ENCODE data around the gene PPIB.
"Not testable (repeated sequence)": the region's sequence is repeated elsewhere in the genome, so short reads cannot be mapped to it uniquely, and the experiment has no call there.

Gene PPIB

DNA sequence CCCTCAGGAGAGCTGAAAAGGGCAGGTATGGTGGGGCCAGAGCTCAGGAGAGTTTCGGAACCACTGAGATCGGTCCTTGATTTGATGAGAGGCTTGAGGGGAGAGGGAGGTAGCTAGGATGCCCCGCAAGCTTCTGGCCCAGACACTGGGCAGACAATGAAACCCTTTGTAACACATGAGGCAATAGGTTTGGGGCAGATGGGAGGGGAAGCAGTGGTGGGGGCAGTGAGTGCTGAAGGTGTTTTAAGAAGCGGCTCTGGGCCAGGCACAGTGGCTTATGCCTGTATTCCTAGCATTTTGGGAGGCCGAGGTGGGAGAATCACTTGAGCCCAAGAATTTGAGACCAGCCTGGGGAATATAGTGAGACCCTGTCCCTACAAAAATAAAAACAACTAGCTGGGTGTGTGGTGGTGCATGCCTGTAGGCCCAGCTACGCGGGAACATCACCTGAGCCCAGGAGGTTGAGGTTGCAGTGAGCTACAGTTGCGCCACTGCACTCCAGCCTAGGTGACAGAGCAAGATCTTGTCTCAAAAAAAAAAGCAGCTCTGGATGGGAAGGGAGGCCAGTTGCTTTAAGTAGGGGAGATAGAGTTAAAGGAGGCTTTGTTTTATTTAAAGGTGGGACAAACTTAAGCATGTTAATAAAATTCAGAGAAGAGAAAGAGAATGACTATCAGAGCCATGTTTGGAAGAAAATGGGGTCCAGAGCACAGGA is 20.9 kb downstream of the PPIB start:
- DNase-seq (ENCODE audit: low read depth in 1 of 2, low spot score in 1 of 2): no peak

DNA sequence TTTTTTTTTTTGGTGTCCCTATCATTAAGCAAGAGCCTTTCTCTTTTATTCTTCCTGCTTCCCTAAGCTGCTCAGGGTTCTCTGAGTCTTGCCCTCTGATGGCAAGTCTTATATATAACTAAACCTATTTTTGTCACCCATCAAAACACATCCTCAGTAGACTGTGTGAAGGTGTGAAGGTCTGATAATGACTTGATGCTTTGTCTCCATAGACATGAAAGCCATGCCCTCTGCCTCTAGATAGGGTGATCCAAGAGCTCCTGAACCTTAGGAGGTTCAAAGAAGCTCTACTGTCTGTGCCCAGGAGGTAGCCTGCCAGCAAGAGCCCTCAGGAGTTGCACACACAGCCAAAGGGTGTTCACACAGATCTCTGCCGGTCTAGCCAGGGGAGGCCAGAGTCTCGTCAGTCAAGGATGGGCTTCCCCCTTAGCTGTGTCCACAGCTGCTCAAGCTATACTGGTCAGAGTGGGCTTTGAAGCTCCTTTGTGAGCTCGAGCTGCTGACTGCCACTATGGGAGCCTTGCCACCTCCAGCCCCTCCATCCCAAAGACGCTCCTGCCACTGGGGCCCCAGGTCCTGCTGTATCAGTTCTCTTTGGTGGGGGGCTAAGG is 24.4 kb downstream of the PPIB start:
- DNase-seq (ENCODE audit: low read depth in 1 of 2, low spot score in 1 of 2): no peak

DNA sequence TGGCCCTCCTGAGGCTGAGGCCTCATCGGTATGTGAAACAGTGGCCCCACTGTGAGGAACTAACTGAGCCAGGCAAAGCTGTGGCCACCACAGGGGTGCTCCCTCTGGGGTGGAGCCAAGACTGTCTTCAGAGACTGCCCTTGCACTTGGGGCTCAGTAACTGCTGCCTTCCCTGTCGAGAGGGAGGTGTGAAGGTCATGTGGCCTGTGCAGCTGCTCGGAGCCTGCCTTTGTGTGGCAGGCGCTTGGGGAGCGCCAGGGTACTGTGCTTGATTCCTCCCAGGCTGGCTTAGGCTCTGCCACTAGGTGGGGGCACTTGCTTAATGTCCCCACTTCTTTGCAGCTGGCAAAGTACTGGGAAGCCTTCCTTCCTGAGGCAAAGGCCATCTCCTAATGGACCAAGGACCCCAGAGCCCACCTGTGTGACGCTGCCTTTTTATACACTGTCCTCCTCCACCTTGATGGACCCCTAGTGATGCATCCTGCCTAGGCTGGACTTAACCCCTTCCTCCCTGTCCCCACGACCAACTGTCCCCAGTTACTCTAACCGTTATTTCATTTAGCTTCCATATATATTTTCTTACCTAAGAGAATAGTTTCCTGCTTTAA is 25.5 kb downstream of the PPIB start:
- no peak for DNase-seq (ENCODE audit: low read depth in 1 of 2, low spot score in 1 of 2)

DNA sequence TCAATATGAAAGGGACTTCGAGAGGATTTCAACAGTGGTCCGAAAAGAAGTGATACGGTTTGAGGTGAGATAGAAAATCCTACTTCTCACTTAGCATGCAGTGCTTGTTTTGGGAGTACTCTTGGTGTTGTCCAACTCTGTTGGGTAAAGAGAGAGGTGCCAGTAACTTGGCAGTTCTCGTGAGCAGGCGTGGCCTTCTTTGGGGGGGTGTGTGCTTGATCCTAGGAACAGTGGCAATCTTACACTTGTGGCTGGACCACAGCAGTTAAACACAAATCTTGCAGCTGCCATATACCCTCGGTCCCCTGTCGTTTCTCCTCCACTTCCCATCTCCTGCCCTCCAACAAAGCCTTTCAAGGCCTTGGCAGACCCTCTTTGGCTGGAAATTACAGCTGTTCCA is 26.5 kb downstream of the PPIB start:
- DNase-seq (ENCODE audit: low read depth in 1 of 2, low spot score in 1 of 2): no peak

DNA sequence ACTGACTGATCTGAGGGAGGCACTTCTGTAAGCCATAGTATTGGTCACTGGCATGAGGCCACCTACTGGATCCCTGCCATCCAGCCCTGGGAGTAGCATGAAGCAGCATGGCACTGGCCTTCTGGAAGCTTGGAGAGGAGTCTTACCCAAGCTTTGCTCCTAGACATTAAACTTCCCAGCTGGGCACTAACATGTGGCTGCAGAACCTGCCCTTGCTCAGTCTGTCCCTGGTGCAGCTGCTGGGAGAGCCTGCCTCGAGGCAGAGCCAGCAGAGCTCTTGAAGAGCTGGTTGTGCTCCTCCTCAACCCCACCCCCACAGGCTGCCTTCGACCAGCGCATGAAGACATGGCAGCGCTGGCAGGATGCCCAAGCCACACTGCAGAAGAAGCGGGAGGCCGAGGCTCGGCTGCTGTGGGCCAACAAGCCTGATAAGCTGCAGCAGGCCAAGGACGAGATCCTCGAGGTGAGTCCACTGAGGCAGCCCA is 28.4 kb downstream of the PPIB start:
- no peak for DNase-seq (ENCODE audit: low read depth in 1 of 2, low spot score in 1 of 2)

DNA sequence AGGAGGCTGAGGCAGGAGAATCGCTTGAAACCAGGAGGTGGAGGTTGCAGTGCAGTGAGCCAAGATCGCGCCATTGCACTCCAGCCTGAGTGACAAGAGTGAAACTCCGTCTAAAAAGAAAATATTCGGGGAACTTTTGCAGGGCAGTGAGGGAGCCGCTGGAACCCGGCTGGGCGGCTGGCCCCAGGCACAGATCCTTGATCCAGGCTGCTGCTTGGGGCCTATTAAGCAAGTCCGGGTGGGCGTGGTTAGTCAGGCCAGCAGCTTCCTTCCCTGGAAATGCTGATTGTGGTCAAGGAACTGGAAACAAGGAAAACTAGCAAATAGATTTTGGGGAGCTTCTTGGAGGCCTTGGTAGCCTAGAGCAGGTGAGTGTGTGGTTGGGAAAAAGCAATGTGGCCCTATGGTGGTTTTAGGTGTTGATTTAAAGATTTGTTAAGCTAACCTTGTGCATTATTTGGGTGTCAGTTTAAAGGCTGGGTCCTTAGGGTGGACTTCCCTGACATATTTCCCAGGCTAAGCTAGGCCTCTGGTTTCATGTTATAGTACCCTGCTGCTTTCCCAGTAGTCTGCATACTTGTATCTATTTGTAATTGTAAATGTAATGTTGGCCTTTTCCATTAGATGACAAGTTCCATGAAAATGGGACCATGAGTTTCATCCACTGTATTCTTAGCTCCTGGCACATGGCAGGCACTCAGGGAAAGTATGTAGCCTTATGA is 29.0 kb downstream of the PPIB start:
- DNase-seq (ENCODE audit: low read depth in 1 of 2, low spot score in 1 of 2): no peak

DNA sequence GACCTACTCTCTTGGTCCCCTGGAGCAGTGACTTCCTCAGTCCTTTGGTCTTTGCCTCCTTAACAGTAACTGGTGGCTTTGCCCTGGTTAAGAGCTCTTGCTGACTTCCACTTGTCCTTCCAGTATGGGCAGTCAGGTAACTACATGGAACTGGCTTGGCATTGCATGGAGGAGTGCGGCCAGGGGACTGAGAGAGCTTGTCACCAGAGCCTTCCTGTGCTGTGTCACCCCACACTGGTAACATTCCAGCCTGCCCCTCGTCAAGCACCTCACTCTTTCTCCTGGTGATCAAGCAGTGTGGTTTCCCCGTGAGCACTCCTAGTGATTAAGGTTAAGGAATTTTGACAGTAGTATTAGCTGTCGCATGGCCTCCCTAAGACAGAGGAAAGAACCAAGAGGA is 30.6 kb downstream of the PPIB start:
- no peak for DNase-seq (ENCODE audit: low read depth in 1 of 2, low spot score in 1 of 2)

DNA sequence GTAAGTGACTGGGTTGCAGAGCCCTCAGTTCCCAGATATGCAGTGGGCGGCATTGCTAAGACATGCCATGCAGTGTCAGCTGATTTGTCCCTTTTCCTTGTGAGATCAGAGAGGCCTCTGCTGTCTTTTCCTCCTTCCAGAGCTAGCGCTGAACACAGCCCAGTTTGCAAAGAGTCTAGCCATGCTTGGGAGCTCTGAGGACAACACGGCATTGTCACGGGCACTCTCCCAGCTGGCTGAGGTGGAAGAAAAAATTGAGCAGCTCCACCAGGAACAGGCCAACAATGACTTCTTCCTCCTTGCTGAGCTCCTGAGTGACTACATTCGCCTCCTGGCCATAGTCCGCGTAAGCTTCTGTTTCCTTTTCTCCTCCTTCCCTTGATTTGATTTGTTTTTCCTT is 31.3 kb downstream of the PPIB start:
- no peak for DNase-seq (ENCODE audit: low read depth in 1 of 2, low spot score in 1 of 2)

DNA sequence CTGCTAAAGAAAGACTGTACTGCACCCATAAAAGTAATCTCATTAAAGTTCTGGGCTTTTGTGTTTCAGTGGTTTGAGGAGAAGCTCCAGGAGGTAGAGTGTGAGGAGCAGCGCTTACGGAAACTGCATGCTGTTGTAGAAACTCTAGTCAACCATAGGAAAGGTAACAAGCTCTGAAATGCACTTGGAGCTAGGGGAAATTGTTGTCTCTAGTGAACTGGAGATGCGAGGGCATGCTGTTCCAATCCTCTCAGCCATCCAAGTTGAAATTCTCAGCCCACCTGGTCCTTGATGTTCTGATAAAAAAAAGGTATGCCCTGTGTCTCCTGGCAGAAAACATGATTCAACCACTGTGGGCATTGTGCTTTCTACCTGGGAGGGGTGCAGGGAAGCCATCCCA is 32.7 kb downstream of the PPIB start:
- DNase-seq (ENCODE audit: low read depth in 1 of 2, low spot score in 1 of 2): no peak

DNA sequence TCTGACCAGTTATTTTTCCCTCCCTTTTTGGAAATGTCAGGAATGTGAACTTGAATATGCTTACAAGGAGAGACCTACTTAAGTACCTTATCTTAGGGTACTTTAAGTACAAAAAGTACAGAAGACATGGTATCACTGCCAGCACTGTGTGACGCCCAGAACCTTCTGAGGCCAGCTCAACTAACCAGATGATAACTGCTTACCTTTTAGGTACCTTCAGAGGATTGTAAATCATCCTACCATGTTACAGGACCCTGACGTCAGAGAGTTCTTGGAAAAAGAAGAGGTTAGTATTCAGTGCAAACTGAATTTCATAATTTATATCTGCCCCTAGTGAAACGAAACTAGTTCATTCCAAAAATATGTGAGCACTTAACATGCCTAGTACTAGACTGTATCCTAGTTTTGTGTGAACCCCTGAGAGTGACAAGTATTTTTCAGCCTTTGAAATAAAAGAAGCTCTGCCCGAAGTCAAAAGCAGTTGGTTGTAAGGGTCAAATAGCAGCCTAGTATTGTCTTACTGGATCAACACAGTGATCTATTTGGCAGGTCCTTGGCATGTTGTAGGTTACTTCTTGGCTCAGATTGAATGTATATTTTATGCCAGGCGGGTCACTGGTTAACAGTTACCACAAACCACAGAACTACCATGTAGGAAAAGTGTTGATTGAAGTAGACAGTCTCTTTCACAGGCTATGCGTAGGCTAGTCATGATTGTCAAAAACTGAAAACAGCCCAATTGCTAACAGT is 35.1 kb downstream of the PPIB start:
- DNase-seq (ENCODE audit: low read depth in 1 of 2, low spot score in 1 of 2): no peak

DNA sequence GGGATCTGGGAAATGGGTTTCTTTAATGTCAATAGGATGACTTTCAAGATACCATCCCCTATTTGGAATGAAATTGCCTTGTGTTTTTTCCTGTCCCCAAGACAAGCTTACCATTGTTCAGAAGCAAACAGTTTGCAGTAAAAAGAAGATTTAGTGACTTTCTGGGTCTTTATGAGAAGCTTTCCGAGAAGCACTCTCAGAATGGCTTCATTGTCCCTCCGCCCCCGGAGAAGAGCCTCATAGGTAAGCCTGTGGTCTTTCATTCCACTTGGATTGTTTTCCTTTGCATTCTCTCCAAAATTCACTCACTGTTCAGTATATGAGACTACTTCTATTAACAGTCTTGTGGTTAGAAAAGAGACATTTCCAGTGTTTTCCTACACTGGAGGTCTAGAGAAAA is 36.8 kb downstream of the PPIB start:
- no peak for DNase-seq (ENCODE audit: low read depth in 1 of 2, low spot score in 1 of 2)

DNA sequence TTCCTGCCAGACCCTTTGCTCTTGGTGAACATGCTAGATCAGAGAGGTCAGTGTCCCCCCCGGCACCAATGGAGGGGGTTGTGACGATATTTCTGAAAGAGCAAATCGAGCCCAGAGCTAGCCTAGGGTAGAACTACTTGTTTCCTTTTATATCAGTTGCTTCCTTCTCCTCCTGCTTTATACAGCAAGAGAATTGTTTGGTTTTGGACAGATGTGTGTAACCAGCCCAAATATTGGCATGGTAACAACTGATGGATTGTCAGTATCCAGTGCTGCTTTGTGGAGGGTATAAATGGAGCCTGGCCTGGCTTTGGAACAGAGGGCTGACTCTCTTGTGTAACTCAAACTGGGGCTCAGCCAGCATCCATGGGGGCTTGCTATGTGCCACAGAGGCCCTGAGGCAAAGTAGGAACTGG is 39.9 kb downstream of the PPIB start:
- no peak for DNase-seq (ENCODE audit: low read depth in 1 of 2, low spot score in 1 of 2)

DNA sequence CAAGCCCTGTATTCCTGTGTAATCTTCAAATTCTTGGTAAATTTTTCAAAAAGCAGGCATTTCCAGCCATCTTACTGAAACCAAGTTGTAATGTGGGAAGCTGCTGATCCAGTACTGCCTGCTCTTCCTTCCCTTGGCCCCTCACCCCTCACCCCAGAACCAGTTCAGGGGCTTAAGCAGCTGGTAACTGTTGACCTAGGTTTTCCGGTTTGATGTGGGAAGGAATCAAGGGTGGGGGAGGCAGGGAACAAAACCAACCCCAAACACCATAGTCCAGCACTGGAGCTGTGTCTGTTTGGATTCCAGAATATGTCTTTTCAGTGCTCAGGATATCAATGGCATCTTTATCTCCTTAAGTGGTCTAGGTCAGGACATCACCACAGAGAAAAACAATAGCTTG is 40.4 kb downstream of the PPIB start:
- no peak for DNase-seq (ENCODE audit: low read depth in 1 of 2, low spot score in 1 of 2)

DNA sequence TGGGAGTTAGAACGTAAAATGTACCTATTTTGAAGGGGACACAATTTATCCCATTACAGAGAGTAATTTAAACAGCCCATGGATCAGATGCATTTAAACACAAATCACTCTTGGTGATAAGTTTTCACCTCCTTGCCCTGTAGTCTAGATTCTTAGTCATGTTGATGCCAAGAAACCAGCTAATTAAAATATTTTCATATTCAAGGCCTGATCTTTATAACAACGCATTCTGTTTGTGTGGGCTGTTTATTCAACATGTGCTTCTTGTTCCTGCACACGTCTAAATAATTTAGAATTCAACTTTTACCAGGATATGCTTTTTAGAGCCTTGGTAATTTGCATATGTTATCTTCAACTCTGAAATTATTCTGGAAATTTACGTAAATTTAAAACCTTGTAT is 41.2 kb downstream of the PPIB start:
- no peak for DNase-seq (ENCODE audit: low read depth in 1 of 2, low spot score in 1 of 2)

DNA sequence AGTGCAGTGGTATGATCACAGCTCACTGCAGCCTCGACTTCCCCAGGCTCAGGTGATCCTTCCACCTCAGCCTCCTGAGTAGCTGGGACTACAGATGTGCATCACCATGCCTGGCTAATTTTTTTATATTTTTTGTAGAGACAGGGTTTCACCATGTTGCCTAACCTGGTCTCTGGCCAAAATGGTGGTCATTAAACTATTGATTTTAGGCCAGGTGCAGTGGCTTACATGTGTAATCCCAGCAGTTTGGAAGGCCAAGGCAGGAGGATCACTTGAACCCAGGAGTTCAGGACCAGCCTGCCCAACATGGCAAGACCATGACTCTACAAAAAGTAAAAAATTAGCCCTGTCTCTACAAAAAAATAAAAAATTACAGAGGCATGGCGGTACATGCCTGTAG is 42.5 kb downstream of the PPIB start:
- not testable (repeated sequence) for DNase-seq (ENCODE audit: low read depth in 1 of 2, low spot score in 1 of 2)

DNA sequence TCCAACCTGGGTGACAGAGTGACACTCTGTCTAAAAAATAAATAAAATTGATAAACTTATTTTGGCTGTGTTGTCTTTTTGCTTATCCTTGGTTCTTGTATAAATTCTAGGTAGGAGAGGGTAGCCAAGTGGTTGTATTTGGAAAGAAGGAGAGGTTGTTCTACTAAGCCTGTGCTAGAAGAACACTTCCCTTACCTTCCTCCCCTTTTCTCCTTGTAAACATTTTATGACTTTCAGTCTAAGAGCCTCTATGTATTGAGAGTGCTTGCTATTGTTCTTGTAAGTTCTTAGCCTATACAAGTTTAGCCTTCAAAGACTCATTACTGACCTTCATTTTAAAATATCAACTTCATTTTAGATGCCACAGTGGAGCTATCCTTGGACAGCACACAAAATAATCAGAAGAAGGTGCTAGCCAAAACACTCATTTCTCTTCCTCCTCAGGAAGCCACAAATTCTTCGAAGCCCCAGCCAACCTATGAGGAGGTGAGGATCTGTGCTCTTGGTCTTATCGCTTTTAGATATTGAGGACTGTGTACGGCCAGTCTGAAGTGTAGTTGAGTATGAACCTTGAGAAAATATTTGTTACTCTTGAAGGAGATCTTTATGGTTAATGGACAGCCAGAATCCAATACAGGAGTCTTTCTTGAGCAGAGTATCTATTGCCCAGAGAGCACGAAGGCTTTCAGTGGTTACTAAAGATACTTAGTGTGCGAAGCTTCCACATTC is 44.9 kb downstream of the PPIB start:
- no peak for DNase-seq (ENCODE audit: low read depth in 1 of 2, low spot score in 1 of 2)

DNA sequence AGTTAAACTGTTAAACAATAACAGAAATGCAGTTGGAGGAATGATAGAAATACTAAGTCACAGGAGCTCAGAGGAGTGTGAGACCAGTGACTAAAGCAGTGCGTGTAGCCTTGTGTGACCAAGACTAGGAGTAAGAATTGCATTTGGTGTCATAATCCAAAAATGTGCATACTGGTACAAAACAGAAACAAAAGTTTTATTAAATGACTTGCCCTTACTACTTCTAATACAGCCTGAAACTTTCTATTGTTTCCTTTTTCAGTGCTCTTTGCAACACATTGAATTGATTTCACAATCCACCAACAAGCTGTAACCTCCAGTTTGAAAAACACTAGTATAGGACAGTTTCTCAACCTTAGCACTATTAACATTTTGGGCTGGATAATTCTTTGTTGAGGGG is 49.9 kb downstream of the PPIB start:
- no peak for DNase-seq (ENCODE audit: low read depth in 1 of 2, low spot score in 1 of 2)

DNA sequence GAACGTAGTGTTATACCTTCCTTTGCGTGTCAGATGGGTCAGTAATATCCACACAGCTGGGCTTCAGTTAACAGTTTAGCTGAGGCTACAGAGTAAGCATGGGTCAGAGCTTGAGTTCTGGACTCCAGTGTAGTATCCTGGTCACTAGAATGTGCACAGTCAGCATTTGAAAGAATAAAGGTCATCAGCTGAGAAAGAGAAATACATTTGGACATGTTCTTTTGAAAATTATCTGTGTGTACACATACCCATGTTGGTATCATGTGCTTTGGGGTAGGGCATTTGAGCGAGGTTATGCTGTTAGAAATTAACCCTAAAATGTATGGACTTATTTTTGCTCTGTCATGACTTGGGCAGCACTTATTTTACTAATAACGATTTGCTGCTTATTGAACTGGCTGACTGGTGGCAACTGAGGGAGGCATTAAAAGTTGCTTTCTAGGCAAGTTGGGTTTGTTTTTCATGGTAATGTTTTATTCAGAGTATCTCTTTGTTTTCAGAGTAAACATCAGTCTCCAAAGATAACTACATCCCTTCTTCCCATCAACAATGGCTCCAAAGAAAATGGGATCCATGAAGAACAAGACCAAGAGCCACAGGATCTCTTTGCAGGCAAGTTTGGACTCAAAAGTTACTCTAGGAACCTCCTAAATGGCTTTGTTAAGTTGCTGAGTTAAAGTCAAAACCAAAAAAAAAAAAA is 50.6 kb downstream of the PPIB start:
- no peak for DNase-seq (ENCODE audit: low read depth in 1 of 2, low spot score in 1 of 2)

DNA sequence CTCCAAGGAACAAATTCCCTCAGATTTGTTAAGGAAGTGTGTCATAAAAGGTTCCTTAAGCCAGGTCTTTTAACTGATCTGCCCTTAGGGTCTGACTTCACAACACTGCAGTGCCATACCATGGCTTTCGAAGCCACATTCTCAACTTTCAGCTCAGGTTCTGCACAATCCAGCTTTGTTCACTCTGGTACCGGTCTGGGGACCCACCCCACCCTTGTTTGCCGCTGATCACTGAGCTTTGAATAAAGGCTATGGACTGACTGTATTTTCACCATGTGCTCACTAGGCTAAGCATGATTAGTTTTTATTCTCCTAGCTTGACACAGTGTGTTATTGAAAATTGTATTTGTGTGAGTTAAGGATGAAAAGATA is 51.2 kb downstream of the PPIB start:
- DNase-seq (ENCODE audit: low read depth in 1 of 2, low spot score in 1 of 2): no peak
